Airway epithelial cell (primary cell): Measurements from ENCODE around the gene UBA1. TPM values are rescaled to one million over a fixed set of nuclear protein-coding genes. Genes with fewer than 3 reads are reported as not detected.

Experiments used
- total RNA-seq: library from RNA; depleted of rRNA; stranded (reverse); fragments of >200 nt; gene quantifications from 2 replicates; pipeline ENCODE4 v1.2.3, GENCODE V29; 2015

The UBA1 gene
- total RNA-seq, result 217 and 276 TPM in 2 replicates

GRCh38 chrX:47193475-47194193 lies at the start of gene UBA1:
TSS of gene UBA1 (plus strand) at chrX:47193829. CDS start at chrX:47198803, 4,974 bp downstream.

GRCh38 chrX:47144626-47145394 lies 48.8 kb upstream of the UBA1 start, which contains the start of the genes NDUFB11 and RBM10:
TSS of gene NDUFB11 (minus strand) at chrX:47144702. CDS start at chrX:47144679, 23 bp downstream.
TSS of gene RBM10 (plus strand) at chrX:47145221. CDS start at chrX:47147482, 2,261 bp downstream.

GRCh38 chrX:47218280-47218919 lies 24.8 kb downstream of the UBA1 start, which contains the start of gene CDK16:
TSS of gene CDK16 (plus strand) at chrX:47218681. CDS start at chrX:47223558, 4,877 bp downstream.

GRCh38 chrX:47232803-47233332 lies 39.2 kb downstream of the UBA1 start, which contains the start of gene USP11:
TSS of gene USP11 (plus strand) at chrX:47233009. CDS start at chrX:47233044, 35 bp downstream.

Other genes with a start within 250 kb of the UBA1 start
- not detected in 2 replicates for gene RGN, start 115.4 kb upstream of the UBA1 start, total RNA-seq
- gene NDUFB11, start 49.1 kb upstream of the UBA1 start, total RNA-seq, result 85.0 and 96.4 TPM in 2 replicates
- 33.4 and 41.7 TPM in 2 replicates for gene RBM10, start 48.6 kb upstream of the UBA1 start, total RNA-seq
- gene CDK16, start 24.9 kb downstream of the UBA1 start, total RNA-seq, result 137 and 190 TPM in 2 replicates
- gene USP11, start 39.2 kb downstream of the UBA1 start, total RNA-seq, result 12.9 and 14.6 TPM in 2 replicates
- gene ZNF157, start 176.7 kb downstream of the UBA1 start, total RNA-seq, result 0.14 TPM in 2 replicates